ENCODE measurements around the gene TRABD.

- TF ChIP-seq CTCF (IDR thresholded peaks at IDR 0.05 in 4 of 5, conservative IDR thresholded peaks at IDR 0.05 in 1 of 5) (no peak), POLR2A (IDR thresholded peaks at IDR 0.05) (no peak)
These were observed 38.4 kb downstream of the TRABD start for GRCh38 chr22:50224071-50224470.

All from gastrocnemius medialis (tissue), 4 donors.